HepG2 (cell line): ENCODE results near the gene FAM177B. TPM values are rescaled to one million over a fixed set of nuclear protein-coding genes. Genes with fewer than 3 reads are reported as not detected.

Experiments used
- ATAC-seq: fragments of 200-7000 bp; cut with Tn5 transposase; 3 replicates; pipeline ENCODE4 v1.9.1; 2020; ENCODE audit warnings: mild to moderate bottlenecking, moderate library complexity
- BruUV-seq: library from RNA; stranded (reverse); fragments of 400-500 nt; replicated peaks from 2 replicates; lab custom pipeline; 2021; lab: Mats Ljungman, UMichigan
- CTCF ChIA-PET: fragments of 300-600 bp; formaldehyde crosslinking; extraction: SDS; loops from one replicate; lab custom pipeline; 2021; ENCODE audit warnings: low total read pairs, inconsistent platforms, low intra/inter-chr PET ratio; lab: Yijun Ruan, JAX
- POLR2A ChIA-PET: fragments of 350-600 bp; sonication (Branson Sonifier 250); formaldehyde crosslinking; loops from one replicate; lab custom pipeline; 2020; ENCODE audit warnings: antibody characterized with exemption, inconsistent platforms; lab: Yijun Ruan, JAX
- DNase-seq: peaks from one replicate; pipeline ENCODE4 v3.0.0-alpha.2; 2015; ENCODE audit warnings: low spot score
- FAIRE-seq: peaks from 3 replicates; lab custom pipeline; 2011; peaks lifted over from hg19 to GRCh38; lab: Jason Lieb, UNC
- H2AFZ ChIP-seq: one replicate; pipeline ENCODE4 v1.6.1; 2011; ENCODE audit warnings: low read length, inconsistent platforms
- H3K27ac ChIP-seq: fragments of 300-600 bp; 3 replicates; pipeline ENCODE4 v1.8.0; 2011; ENCODE audit warnings: mixed run types, mild to moderate bottlenecking, mixed read lengths, low read length, inconsistent platforms; ENCODE audit not compliant: insufficient read depth; ENCODE audit errors: extremely low read length
- H3K27me3 ChIP-seq, 2 experiments: fragments of 200-600 bp in 1 of 2; 2 replicates in 1 of 2; 3 replicates in 1 of 2; pipeline versions ENCODE4 v1.6.0 to v1.8.0; 2011; ENCODE audit warnings: low read length in 2 of 2, mild to moderate bottlenecking in 2 of 2, moderate library complexity in 2 of 2, inconsistent platforms in 1 of 2; ENCODE audit not compliant: insufficient read depth in 2 of 2, control insufficient read depth in 1 of 2
- H3K36me3 ChIP-seq, 2 experiments: fragments of 200-600 bp in 1 of 2; replicated peaks in 1 of 2; 2 replicates in 1 of 2; 3 replicates in 1 of 2; pipeline versions ENCODE4 v1.5.1 to v1.8.0; 2011; ENCODE audit warnings: low read length in 2 of 2, inconsistent platforms in 1 of 2; ENCODE audit not compliant: insufficient read depth in 2 of 2, control insufficient read depth in 1 of 2
- H3K4me1 ChIP-seq: 2 replicates; pipeline ENCODE4 v1.5.1; 2012; ENCODE audit warnings: low read length, inconsistent platforms; ENCODE audit not compliant: insufficient read depth
- H3K4me2 ChIP-seq: 2 replicates; pipeline ENCODE4 v1.6.0; 2011; ENCODE audit warnings: low read depth, low read length, inconsistent platforms
- H3K4me3 ChIP-seq, 3 experiments: fragments of 200-600 bp in 1 of 3; sonication (generic), shearing (Covaris generic) in 1 of 3; replicated peaks in 1 of 3; 2 replicates each; pipeline ENCODE4 v1.5.1; 2011 to 2016; ENCODE audit warnings: low read length in 3 of 3, inconsistent platforms in 2 of 3, low read depth in 2 of 3, mild to moderate bottlenecking in 2 of 3, control low read depth in 1 of 3, mixed read lengths in 1 of 3; ENCODE audit not compliant: insufficient read depth in 1 of 3
- H3K79me2 ChIP-seq: one replicate; pipeline ENCODE4 v1.6.1; 2011; ENCODE audit warnings: low read length, inconsistent platforms; ENCODE audit not compliant: insufficient read depth
- H3K9ac ChIP-seq: 2 replicates; pipeline ENCODE4 v1.6.0; 2011; ENCODE audit warnings: mild to moderate bottlenecking, low read depth, low read length, inconsistent platforms; ENCODE audit not compliant: insufficient read depth
- H3K9me3 ChIP-seq: 2 replicates; pipeline ENCODE4 v1.5.1; 2012; ENCODE audit warnings: mild to moderate bottlenecking, low read length
- H4K20me1 ChIP-seq: 2 replicates; pipeline ENCODE4 v1.6.0; 2011; ENCODE audit warnings: inconsistent platforms, mild to moderate bottlenecking, low read length, moderate library complexity; ENCODE audit not compliant: insufficient read depth
- FOSL1 ChIP-seq: sonication (generic); formaldehyde crosslinking; IDR thresholded peaks from 2 replicates; pipeline ENCODE4 v1.9.0; 2021; ENCODE audit warnings: missing genetic modification reagents, borderline replicate concordance
- HIC2 ChIP-seq: sonication (generic); formaldehyde crosslinking; IDR thresholded peaks from 2 replicates; pipeline ENCODE4 v1.9.0; 2022; ENCODE audit warnings: low read depth, missing genetic modification reagents
- MLXIP ChIP-seq: sonication (generic); formaldehyde crosslinking; IDR thresholded peaks from 2 replicates; pipeline ENCODE4 v1.9.0; 2021; ENCODE audit warnings: missing genetic modification reagents, borderline replicate concordance
- PRDM15 ChIP-seq: sonication (generic); formaldehyde crosslinking; IDR thresholded peaks from 2 replicates; pipeline ENCODE4 v1.4.0; 2020; ENCODE audit warnings: missing genetic modification reagents
- ZBTB20 ChIP-seq: sonication (generic); formaldehyde crosslinking; IDR thresholded peaks from 2 replicates; pipeline ENCODE4 v1.8.1; 2023; ENCODE audit warnings: missing genetic modification reagents, low read depth, mild to moderate bottlenecking, borderline replicate concordance
- ZBTB8A ChIP-seq: sonication (generic); formaldehyde crosslinking; IDR thresholded peaks from 2 replicates; pipeline ENCODE4 v1.4.0; 2020; ENCODE audit warnings: mild to moderate bottlenecking, low read depth, missing genetic modification reagents, borderline replicate concordance
- ZMAT5 ChIP-seq: sonication (generic); formaldehyde crosslinking; IDR thresholded peaks from 2 replicates; pipeline ENCODE4 v1.5.0; 2020; ENCODE audit warnings: mild to moderate bottlenecking, low read depth, missing genetic modification reagents, borderline replicate concordance
- ZNF17 ChIP-seq: sonication (generic); formaldehyde crosslinking; IDR thresholded peaks from 2 replicates; pipeline ENCODE4 v1.5.0; 2020; ENCODE audit warnings: mild to moderate bottlenecking, missing genetic modification reagents
- WGBS: methylation state at CpG from one replicate; pipeline ENCODE4 v1.1.6; 2017; ENCODE audit warnings: low lambda C conversion rate; 5-methylcytosine and 5-hydroxymethylcytosine counted together
- in situ Hi-C: cut with HindIII; loops from 2 replicates; pipeline ENCODE4 v1.10.0; 2017; ENCODE audit warnings: low pct_unique_long_range_greater_than_20kb; ENCODE audit not compliant: extremely low pct_ligation_motif_present
- intact Hi-C: fragments of 100-400 bp; cut with micrococcal nuclease; formaldehyde crosslinking; loops from one replicate; pipeline ENCODE4 v1.10.0; 2022; ENCODE audit not compliant: unreplicated experiment
- polyA plus RNA-seq, 8 experiments: library from polyadenylated mRNA; depleted of rRNA in 3 of 8; stranded (reverse) in 7 of 8; unstranded in 1 of 8; fragments of >200 nt; fragmentation: Illumina TruSeq in 4 of 8; extraction: Trizol in 4 of 8; gene quantifications; 2 replicates each; pipeline versions ENCODE4 v1.2.1 to v1.2.3, GENCODE V29; 2011 to 2016; ENCODE audit warnings: low read depth in 4 of 8, missing spikeins in 1 of 8, mixed read lengths in 1 of 8; ENCODE audit not compliant: insufficient read depth in 1 of 8
- total RNA-seq, 5 experiments: library from RNA; depleted of rRNA; stranded (reverse); fragments of >200 nt; fragmentation: Illumina TruSeq; extraction: Trizol; gene quantifications; 2 replicates each; pipeline ENCODE4 v1.2.3, GENCODE V29; 2016; ENCODE audit warnings: low read depth in 1 of 5

Gene FAM177B
- total and polyA plus RNA-seq, 2 of the 13 experiments (the other 11 are each of a cell fraction or from before 2014, with no cell fraction given): 0.05 TPM; not detected in 1

GRCh38 chr1:222697203-222697602 is 39.8 kb upstream of the FAM177B start:
- POLR2A ChIA-PET: no interaction called here
- H3K79me2 ChIP-seq: peaks cover 2% of the 10 kb centered on the region
- H2AFZ ChIP-seq: no peak overlapping the region
- CTCF ChIA-PET: no interaction called here
- BruUV-seq: no TSS peak
- H3K4me1 ChIP-seq: no peaks in the 10 kb centered on the region
- peaks cover 0 to 17% of the 10 kb centered on the region in 2 experiments; a peak in 1 of 5 replicates for H3K36me3 ChIP-seq
- H3K4me3 ChIP-seq: no peak overlapping the region
- in situ Hi-C loops: no loop called here
- H3K27ac ChIP-seq: no peak overlapping the region
- no peak for ATAC-seq
- no peak for TF ChIP-seq ZNF17 (CRISPR knock-in tag)
- TF ChIP-seq, all 625 proteins: peak for 0
- intact Hi-C loops: no loop called here
- no peak for DNase-seq
- Histone ChIP-seq H3K9ac (no peak overlapping the region), H3K9me3 (no peaks in the 10 kb centered on the region), H3K27me3 (no peaks in the 10 kb centered on the region), H4K20me1 (no peaks in the 10 kb centered on the region), H3K4me2 (no peak overlapping the region)
- WGBS: 91% methylated on average over 2 of the region's 2 CpGs
- FAIRE-seq: no peak

GRCh38 chr1:222697826-222698225 is 39.2 kb upstream of the FAM177B start:
- FAIRE-seq (no peak), DNase-seq (no peak), ATAC-seq (no peak)
- in situ Hi-C loops: no loop called here
- Histone ChIP-seq H3K9me3 (no peaks in the 10 kb centered on the region), H3K9ac (no peak overlapping the region), H3K4me2 (no peak overlapping the region), H4K20me1 (no peaks in the 10 kb centered on the region), H3K79me2 (peaks cover 2% of the 10 kb centered on the region), H2AFZ (no peak overlapping the region), H3K27ac (no peak overlapping the region), H3K4me3 (no peak overlapping the region), H3K36me3 (peaks cover 0 to 19% of the 10 kb centered on the region in 2 experiments; a peak in 1 of 5 replicates), H3K4me1 (no peaks in the 10 kb centered on the region), H3K27me3 (no peaks in the 10 kb centered on the region)
- BruUV-seq: no TSS peak
- intact Hi-C loops: no loop called here
- POLR2A ChIA-PET: no interaction called here
- CTCF ChIA-PET: no interaction called here
- WGBS: 90% methylated on average over 2 of the region's 2 CpGs
- no peak for TF ChIP-seq MLXIP (CRISPR knock-in tag)
- TF ChIP-seq PRDM15 (CRISPR knock-in tag): no peak
- no peak for TF ChIP-seq ZBTB8A (CRISPR knock-in tag)
- no peak for TF ChIP-seq HIC2 (CRISPR knock-in tag)
- TF ChIP-seq FOSL1 (CRISPR knock-in tag): no peak
- no peak for TF ChIP-seq ZMAT5
- no peak for TF ChIP-seq ZBTB20 (CRISPR knock-in tag)
